WTC11 (cell line): ENCODE data around the gene THSD4. TPM values are rescaled to one million over a fixed set of nuclear protein-coding genes. Genes with fewer than 3 reads are reported as not detected.

Experiments used
- ATAC-seq: fragments of 200-7000 bp; cut with Tn5 transposase; 2 replicates; pipeline ENCODE4 v1.10.0; 2021; ENCODE audit warnings: mild to moderate bottlenecking, moderate library complexity
- CTCF ChIA-PET: fragments of 300-600 bp; sonication (Branson Sonifier 250); formaldehyde crosslinking; loops from one replicate; lab custom pipeline; 2021; ENCODE audit warnings: antibody characterized with exemption; lab: Charles Lee
- POLR2A ChIA-PET: fragments of 350-600 bp; sonication (Branson Sonifier 250); formaldehyde crosslinking; loops from one replicate; lab custom pipeline; 2021; ENCODE audit warnings: antibody characterized with exemption; lab: Charles Lee
- DNase-seq: peaks from one replicate; pipeline ENCODE4 v3.0.0; 2021; ENCODE audit warnings: low spot score
- H3K27ac Mint-ChIP-seq: 2 replicates; pipeline ENCODE4 v1.8.0; 2021; ENCODE audit warnings: mixed read lengths
- H3K27me3 Mint-ChIP-seq: 2 replicates; pipeline ENCODE4 v1.8.0; 2021; ENCODE audit warnings: low read depth, mild to moderate bottlenecking, moderate library complexity, mixed read lengths
- H3K36me3 Mint-ChIP-seq: 2 replicates; pipeline ENCODE4 v1.8.0; 2021; ENCODE audit warnings: mixed read lengths
- H3K4me1 Mint-ChIP-seq: 2 replicates; pipeline ENCODE4 v1.8.0; 2022; ENCODE audit warnings: mixed read lengths
- H3K4me3 Mint-ChIP-seq: 2 replicates; pipeline ENCODE4 v1.8.0; 2021; ENCODE audit warnings: mild to moderate bottlenecking, moderate library complexity, mixed read lengths
- H3K9me3 Mint-ChIP-seq: 2 replicates; pipeline ENCODE4 v1.8.0; 2021; ENCODE audit warnings: mixed read lengths
- ATF1 ChIP-seq: sonication (generic); formaldehyde crosslinking; IDR thresholded peaks from 2 replicates; pipeline ENCODE4 v1.8.1; 2023; ENCODE audit warnings: mild to moderate bottlenecking, moderate library complexity, missing genetic modification reagents
- CDX4 ChIP-seq: fragments of 250-450 bp; sonication (Bioruptor Pico); IDR thresholded peaks from 2 replicates; pipeline ENCODE4 v1.9.0; 2021; ENCODE audit warnings: moderate library complexity, mild to moderate bottlenecking, inconsistent platforms, borderline replicate concordance
- CREB1 ChIP-seq: sonication (generic); formaldehyde crosslinking; IDR thresholded peaks from 2 replicates; pipeline ENCODE4 v1.8.0; 2023; ENCODE audit warnings: mild to moderate bottlenecking, missing genetic modification reagents
- ERG ChIP-seq: fragments of 250-450 bp; sonication (Bioruptor Pico); IDR thresholded peaks from 2 replicates; pipeline ENCODE4 v1.8.0; 2021; ENCODE audit warnings: mild to moderate bottlenecking
- ESRRA ChIP-seq: sonication (generic); formaldehyde crosslinking; IDR thresholded peaks from 2 replicates; pipeline ENCODE4 v1.8.1; 2022; ENCODE audit warnings: mild to moderate bottlenecking, missing genetic modification reagents, borderline replicate concordance
- ETV6 ChIP-seq: sonication (generic); formaldehyde crosslinking; IDR thresholded peaks from 2 replicates; pipeline ENCODE4 v1.8.1; 2022; ENCODE audit warnings: mild to moderate bottlenecking, missing genetic modification reagents
- FOXP4 ChIP-seq: sonication (generic); formaldehyde crosslinking; IDR thresholded peaks from 2 replicates; pipeline ENCODE4 v1.8.0; 2022; ENCODE audit warnings: mild to moderate bottlenecking, missing genetic modification reagents
- GABPB1 ChIP-seq: sonication (generic); formaldehyde crosslinking; IDR thresholded peaks from 2 replicates; pipeline ENCODE4 v1.8.1; 2023; ENCODE audit warnings: mild to moderate bottlenecking, missing genetic modification reagents
- HMGA2 ChIP-seq: fragments of 250-450 bp; sonication (Bioruptor Pico); IDR thresholded peaks from 2 replicates; pipeline ENCODE4 v1.4.0; 2021; ENCODE audit warnings: mild to moderate bottlenecking, moderate library complexity
- JUN ChIP-seq: sonication (generic); formaldehyde crosslinking; IDR thresholded peaks from 2 replicates; pipeline ENCODE4 v1.8.0; 2023; ENCODE audit warnings: mild to moderate bottlenecking, missing genetic modification reagents
- MLX ChIP-seq: sonication (generic); formaldehyde crosslinking; IDR thresholded peaks from 2 replicates; pipeline ENCODE4 v1.8.1; 2023; ENCODE audit warnings: mild to moderate bottlenecking, missing genetic modification reagents, moderate library complexity
- NFE2L1 ChIP-seq: sonication (generic); formaldehyde crosslinking; IDR thresholded peaks from 2 replicates; pipeline ENCODE4 v1.8.1; 2023; ENCODE audit warnings: missing genetic modification reagents
- NR3C1 ChIP-seq: sonication (generic); formaldehyde crosslinking; conservative IDR thresholded peaks from 2 replicates; pipeline ENCODE4 v1.8.1; 2023; ENCODE audit warnings: low read depth, mild to moderate bottlenecking, missing genetic modification reagents
- PREB ChIP-seq: sonication (generic); formaldehyde crosslinking; IDR thresholded peaks from 2 replicates; pipeline ENCODE4 v1.8.1; 2022; ENCODE audit warnings: mild to moderate bottlenecking, missing genetic modification reagents, moderate library complexity, borderline replicate concordance
- PRRX2 ChIP-seq: fragments of 250-450 bp; sonication (Bioruptor Pico); IDR thresholded peaks from 2 replicates; pipeline ENCODE4 v1.8.0; 2021; ENCODE audit warnings: mild to moderate bottlenecking
- RELA ChIP-seq: sonication (generic); formaldehyde crosslinking; IDR thresholded peaks from 2 replicates; pipeline ENCODE4 v1.8.1; 2022; ENCODE audit warnings: missing genetic modification reagents, mild to moderate bottlenecking, borderline replicate concordance
- RORB ChIP-seq: fragments of 250-450 bp; sonication (Bioruptor Pico); IDR thresholded peaks from 2 replicates; pipeline ENCODE4 v1.9.0; 2021; ENCODE audit warnings: mild to moderate bottlenecking
- SMAD4 ChIP-seq: sonication (generic); formaldehyde crosslinking; IDR thresholded peaks from 2 replicates; pipeline ENCODE4 v1.8.0; 2022; ENCODE audit warnings: mild to moderate bottlenecking, missing genetic modification reagents
- SOX15 ChIP-seq: fragments of 250-450 bp; sonication (Bioruptor Pico); IDR thresholded peaks from 2 replicates; pipeline ENCODE4 v1.9.0; 2021; ENCODE audit warnings: mild to moderate bottlenecking
- TEAD4 ChIP-seq: sonication (generic); formaldehyde crosslinking; IDR thresholded peaks from 2 replicates; pipeline ENCODE4 v1.8.0; 2022; ENCODE audit warnings: mild to moderate bottlenecking, missing genetic modification reagents
- ZMAT4 ChIP-seq: fragments of 250-450 bp; sonication (Bioruptor Pico); IDR thresholded peaks from 2 replicates; pipeline ENCODE4 v1.9.0; 2021; ENCODE audit warnings: mild to moderate bottlenecking
- ZNF121 ChIP-seq: sonication (generic); formaldehyde crosslinking; IDR thresholded peaks from 2 replicates; pipeline ENCODE4 v1.8.0; 2023; ENCODE audit warnings: missing genetic modification reagents
- ZNF232 ChIP-seq: sonication (generic); formaldehyde crosslinking; IDR thresholded peaks from 2 replicates; pipeline ENCODE4 v1.8.0; 2022; ENCODE audit warnings: mild to moderate bottlenecking, missing genetic modification reagents
- ZNF263 ChIP-seq: sonication (generic); formaldehyde crosslinking; IDR thresholded peaks from 2 replicates; pipeline ENCODE4 v1.8.1; 2022; ENCODE audit warnings: low read depth, mild to moderate bottlenecking, moderate library complexity, missing genetic modification reagents
- ZNF396 ChIP-seq: fragments of 250-450 bp; sonication (Bioruptor Pico); IDR thresholded peaks from 2 replicates; pipeline ENCODE4 v1.8.0; 2021; ENCODE audit warnings: mild to moderate bottlenecking, moderate library complexity, borderline replicate concordance
- ZNF416 ChIP-seq: fragments of 250-450 bp; sonication (Bioruptor Pico); IDR thresholded peaks from 2 replicates; pipeline ENCODE4 v1.9.0; 2021; ENCODE audit warnings: mild to moderate bottlenecking, inconsistent platforms
- total RNA-seq: library from RNA; stranded (reverse); gene quantifications from 3 replicates; pipeline ENCODE4 v1.2.3, GENCODE V29; 2021
- TF ChIP-seq, protein P1 (sequence below): sonication (generic); formaldehyde crosslinking; conservative IDR thresholded peaks from 2 replicates; pipeline ENCODE4 v1.8.1; 2022; ENCODE audit warnings: mild to moderate bottlenecking, missing genetic modification reagents

THSD4 gene
- total RNA-seq, 1 experiment from 2014 or later = 7.8 TPM

DNA sequence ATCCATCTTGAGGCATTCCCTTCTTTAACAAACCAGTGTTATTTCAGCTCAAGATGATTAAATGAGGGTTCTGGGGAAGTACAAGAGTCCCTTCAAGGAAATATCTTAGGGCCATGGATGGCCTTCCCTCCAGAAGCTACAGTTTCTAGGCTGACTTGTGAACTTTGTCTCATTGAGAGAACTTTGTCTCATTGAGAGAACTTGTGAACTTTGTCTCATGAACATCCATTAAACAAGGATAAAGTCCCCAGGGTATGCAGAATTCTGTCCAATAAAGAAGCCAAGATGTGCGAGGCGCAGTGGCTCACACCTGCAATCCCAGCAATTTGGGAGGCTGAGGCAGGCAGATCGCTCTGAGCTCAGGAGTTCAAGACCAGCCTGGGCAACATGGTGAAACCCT is 341.5 kb downstream of the THSD4 start:
- no peak overlapping the region for H3K27ac Mint-ChIP-seq
- DNase-seq (no peak), ATAC-seq (no peak)
- TF ChIP-seq JUN (CRISPR knock-in tag) = no peak
- no peak for TF ChIP-seq PREB (CRISPR knock-in tag)
- TF ChIP-seq GABPB1 = no peak
- no peak for TF ChIP-seq SMAD4 (CRISPR knock-in tag)
- TF ChIP-seq ZNF396 (CRISPR knock-in tag) = no peak
- no peak for TF ChIP-seq ESRRA
- TF ChIP-seq ETV6 (CRISPR knock-in tag) = no peak
- no peak for TF ChIP-seq SOX15 (CRISPR knock-in tag)
- no peak for TF ChIP-seq ATF1 (CRISPR knock-in tag)
- no peak for TF ChIP-seq RELA (CRISPR knock-in tag)
- TF ChIP-seq ZMAT4 (CRISPR knock-in tag) = no peak
- no peak for TF ChIP-seq PRRX2 (CRISPR knock-in tag)
- TF ChIP-seq ERG = no peak
- no peak for TF ChIP-seq TEAD4 (CRISPR knock-in tag)
- TF ChIP-seq NFE2L1 (CRISPR knock-in tag) = no peak
- no peak for TF ChIP-seq CDX4 (CRISPR knock-in tag)
- no peak for TF ChIP-seq FOXP4
- TF ChIP-seq MLX (CRISPR knock-in tag) = no peak
- no peaks in the 10 kb centered on the region for H3K9me3 Mint-ChIP-seq
- CTCF ChIA-PET = interaction anchor here (0.6 kb wide), 1 partner anchor 29 kb away, joined by 3 read pairs; no protein-coding TSS in a partner anchor
- H3K4me3 Mint-ChIP-seq = no peak overlapping the region
- no peaks in the 10 kb centered on the region for H3K27me3 Mint-ChIP-seq
- H3K4me1 Mint-ChIP-seq = peaks cover 12% of the 10 kb centered on the region
- POLR2A ChIA-PET = no interaction called here
- H3K36me3 Mint-ChIP-seq = no peaks in the 10 kb centered on the region

GRCh38 chr15:71458089-71458660 is 342.9 kb downstream of the THSD4 start:
- ChIA-PET CTCF (no interaction called here), POLR2A (no interaction called here)
- ATAC-seq = no peak
- Mint-ChIP-seq H3K4me3 (no peak overlapping the region), H3K27me3 (no peaks in the 10 kb centered on the region), H3K9me3 (0 out of 2 replicates have a peak, but pooled peaks cover 3% of the 10 kb centered on the region), H3K36me3 (no peaks in the 10 kb centered on the region), H3K27ac (no peak overlapping the region), H3K4me1 (peaks cover 12% of the 10 kb centered on the region)
- no peak for DNase-seq
- TF ChIP-seq ZNF121 (CRISPR knock-in tag) = no peak
- TF ChIP-seq ZNF416 (CRISPR knock-in tag) = no peak
- TF ChIP-seq NR3C1 = no peak
- no peak for TF ChIP-seq MLX (CRISPR knock-in tag)
- TF ChIP-seq ZNF263 (CRISPR knock-in tag) = no peak
- TF ChIP-seq TEAD4 (CRISPR knock-in tag) = no peak
- TF ChIP-seq RORB (CRISPR knock-in tag) = no peak
- TF ChIP-seq, protein P1, sequence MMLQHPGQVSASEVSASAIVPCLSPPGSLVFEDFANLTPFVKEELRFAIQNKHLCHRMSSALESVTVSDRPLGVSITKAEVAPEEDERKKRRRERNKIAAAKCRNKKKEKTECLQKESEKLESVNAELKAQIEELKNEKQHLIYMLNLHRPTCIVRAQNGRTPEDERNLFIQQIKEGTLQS (CRISPR knock-in tag) = no peak
- TF ChIP-seq CREB1 (CRISPR knock-in tag) = no peak
- TF ChIP-seq ZNF232 = no peak
- no peak for TF ChIP-seq HMGA2 (CRISPR knock-in tag)
- no peak for TF ChIP-seq PRRX2 (CRISPR knock-in tag)
